ENCODE measurements around the gene PCSK6. TPM values are rescaled to one million over a fixed set of nuclear protein-coding genes. Genes with fewer than 3 reads are reported as not detected.

The PCSK6 gene
- total RNA-seq, 1 experiment from 2014 or later: 3.7 TPM

DNA sequence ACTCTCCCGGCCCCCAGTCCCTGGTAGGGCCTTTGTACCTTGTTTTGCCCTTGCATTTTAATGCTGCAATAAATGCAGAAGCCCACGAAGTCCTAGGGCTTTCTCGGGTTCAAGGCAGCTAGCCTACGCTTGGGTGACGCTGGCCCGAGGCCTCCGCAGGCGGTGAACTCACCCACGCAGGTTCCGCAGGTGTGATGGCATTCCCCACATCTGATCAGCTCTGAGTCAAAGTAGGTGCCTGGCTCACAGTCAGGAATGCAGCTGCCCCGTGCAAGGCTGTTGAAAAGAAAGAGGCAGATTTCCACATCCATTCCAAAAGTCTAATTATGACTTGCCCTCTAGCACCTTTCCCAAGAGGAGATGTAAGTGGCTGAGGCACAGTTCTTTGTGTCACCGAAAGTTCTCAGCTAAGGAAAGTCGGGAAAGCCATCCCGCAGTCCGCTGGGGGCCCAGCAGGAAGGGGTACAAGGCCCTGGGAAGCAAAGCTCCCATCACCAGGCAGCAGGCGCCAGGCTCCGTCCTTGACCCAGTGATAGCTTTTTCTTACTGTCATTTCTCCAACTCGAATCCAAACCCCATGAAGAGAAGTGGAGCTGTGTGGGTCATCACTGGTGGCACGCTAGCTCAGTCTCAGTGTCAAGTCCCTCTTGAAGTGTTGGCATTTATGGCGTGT, 171.2 kb downstream of the PCSK6 start:
- TF ChIP-seq EZH2phosphoT487 (IDR thresholded peaks at IDR 0.05; ENCODE audit: borderline replicate concordance, low read length) (no peak), CTCF (conservative IDR thresholded peaks at IDR 0.05; ENCODE audit: low read depth, low read length) (no peak), EZH2 (IDR thresholded peaks at IDR 0.05; ENCODE audit: low read length, unreplicated experiment) (no peak)
- no peak overlapping the region for H3K4me3 ChIP-seq (ENCODE audit: low read length)
- H3K36me3 ChIP-seq (ENCODE audit: low read depth, low read length): no peaks in the 10 kb centered on the region
- no peak for DNase-seq
- H3K79me2 ChIP-seq (ENCODE audit: low read length): no peaks in the 10 kb centered on the region
- intact Hi-C loops (cut with micrococcal nuclease): no loop called here
- H3K4me1 ChIP-seq (ENCODE audit: insufficient read depth, low read length): no peaks in the 10 kb centered on the region
- no peak overlapping the region for H3K27ac ChIP-seq (ENCODE audit: low read length)
- CTCF ChIA-PET: no interaction called here
- no peak for ATAC-seq
- no peak overlapping the region for H2AFZ ChIP-seq (ENCODE audit: low read length)
- no peak overlapping the region for H3K4me2 ChIP-seq (ENCODE audit: low read length)
- no peaks in the 10 kb centered on the region for H4K20me1 ChIP-seq (ENCODE audit: low read length)
- H3K9me3 ChIP-seq (ENCODE audit: low read length): no peaks in the 10 kb centered on the region
- H3K27me3 ChIP-seq (ENCODE audit: low read length): peaks cover 63% of the 10 kb centered on the region
- H3F3A ChIP-seq (ENCODE audit: low read length, unreplicated experiment): no peaks in the 10 kb centered on the region
- H3K9ac ChIP-seq (ENCODE audit: low read length): no peak overlapping the region
- POLR2A ChIA-PET (ENCODE audit: unreplicated experiment): no interaction called here
- H3K9me2 ChIP-seq (replicated peaks; ENCODE audit: low read length): no peaks in the 10 kb centered on the region
- BruUV-seq (replicated peaks): no TSS peak

- CTCF ChIA-PET: no interaction called here
- H3K27me3 ChIP-seq (ENCODE audit: low read length): peaks cover 55% of the 10 kb centered on the region
- ATAC-seq (no peak), DNase-seq (no peak)
- no peak overlapping the region for H3K27ac ChIP-seq (ENCODE audit: low read length)
- intact Hi-C loops (cut with micrococcal nuclease): no loop called here
- no peaks in the 10 kb centered on the region for H3F3A ChIP-seq (ENCODE audit: low read length, unreplicated experiment)
- H3K9me3 ChIP-seq (ENCODE audit: low read length): no peaks in the 10 kb centered on the region
- H4K20me1 ChIP-seq (ENCODE audit: low read length): no peaks in the 10 kb centered on the region
- H3K9me2 ChIP-seq (replicated peaks; ENCODE audit: low read length): no peaks in the 10 kb centered on the region
- no peak overlapping the region for H2AFZ ChIP-seq (ENCODE audit: low read length)
- H3K4me1 ChIP-seq (ENCODE audit: insufficient read depth, low read length): no peaks in the 10 kb centered on the region
- H3K36me3 ChIP-seq (ENCODE audit: low read depth, low read length): no peaks in the 10 kb centered on the region
- no peak overlapping the region for H3K9ac ChIP-seq (ENCODE audit: low read length)
- TF ChIP-seq CTCF (conservative IDR thresholded peaks at IDR 0.05; ENCODE audit: low read depth, low read length): no peak
- TF ChIP-seq EZH2phosphoT487 (IDR thresholded peaks at IDR 0.05; ENCODE audit: borderline replicate concordance, low read length): no peak
- TF ChIP-seq EZH2 (IDR thresholded peaks at IDR 0.05; ENCODE audit: low read length, unreplicated experiment): no peak
- POLR2A ChIA-PET (ENCODE audit: unreplicated experiment): no interaction called here
- no peaks in the 10 kb centered on the region for H3K79me2 ChIP-seq (ENCODE audit: low read length)
- H3K4me3 ChIP-seq (ENCODE audit: low read length): no peak overlapping the region
- BruUV-seq (replicated peaks): no TSS peak
- no peak overlapping the region for H3K4me2 ChIP-seq (ENCODE audit: low read length)
Measured at GRCh38 chr15:101317336-101317872, 172.1 kb downstream of the PCSK6 start.

- ATAC-seq (no peak), DNase-seq (no peak)
- Histone ChIP-seq H3K9me3 (ENCODE audit: low read length) (no peaks in the 10 kb centered on the region), H3K79me2 (ENCODE audit: low read length) (no peaks in the 10 kb centered on the region), H4K20me1 (ENCODE audit: low read length) (no peaks in the 10 kb centered on the region), H3K9me2 (replicated peaks; ENCODE audit: low read length) (no peaks in the 10 kb centered on the region), H3K36me3 (ENCODE audit: low read depth, low read length) (no peaks in the 10 kb centered on the region), H3K27ac (ENCODE audit: low read length) (no peak overlapping the region), H2AFZ (ENCODE audit: low read length) (no peak overlapping the region), H3F3A (ENCODE audit: low read length, unreplicated experiment) (no peaks in the 10 kb centered on the region), H3K27me3 (ENCODE audit: low read length) (peaks cover 46% of the 10 kb centered on the region), H3K4me3 (ENCODE audit: low read length) (no peak overlapping the region), H3K4me2 (ENCODE audit: low read length) (no peak overlapping the region), H3K4me1 (ENCODE audit: insufficient read depth, low read length) (no peaks in the 10 kb centered on the region), H3K9ac (ENCODE audit: low read length) (no peak overlapping the region)
- intact Hi-C loops (cut with micrococcal nuclease): no loop called here
- no TSS peak for BruUV-seq (replicated peaks)
- TF ChIP-seq EZH2phosphoT487 (IDR thresholded peaks at IDR 0.05; ENCODE audit: borderline replicate concordance, low read length) (no peak), EZH2 (IDR thresholded peaks at IDR 0.05; ENCODE audit: low read length, unreplicated experiment) (no peak), CTCF (conservative IDR thresholded peaks at IDR 0.05; ENCODE audit: low read depth, low read length) (no peak)
- ChIA-PET CTCF (no interaction called here), POLR2A (ENCODE audit: unreplicated experiment) (no interaction called here)
Measured at GRCh38 chr15:101316529-101316928, 173.0 kb downstream of the PCSK6 start.

Measured in PC-3 (cell line).